Epithelial cell of esophagus (primary cell): ENCODE results near the gene RANBP17.

Experiments used
- DNase-seq: peaks from one replicate; pipeline ENCODE4 v3.0.0; 2010; ENCODE audit warnings: low read depth
- H3K4me3 ChIP-seq: 2 replicates; pipeline ENCODE4 v1.5.1; 2011; ENCODE audit warnings: mild to moderate bottlenecking, low read length, control low read depth
- CTCF ChIP-seq: IDR thresholded peaks from 2 replicates; pipeline ENCODE4 v1.5.1; 2011; ENCODE audit warnings: low read depth, mild to moderate bottlenecking, low read length, control low read depth, inconsistent platforms; ENCODE audit not compliant: insufficient read depth; ENCODE audit errors: missing control alignments

Gene RANBP17

GRCh38 chr5:171306781-171307591 is 445.2 kb downstream of the RANBP17 start:
- no peak overlapping the region for H3K4me3 ChIP-seq
- no peak for TF ChIP-seq CTCF
- DNase-seq: no peak

GRCh38 chr5:171307789-171308452 is 446.1 kb downstream of the RANBP17 start:
- no peak for DNase-seq
- TF ChIP-seq CTCF: no peak
- H3K4me3 ChIP-seq: no peak overlapping the region

GRCh38 chr5:171308453-171309275 is 446.8 kb downstream of the RANBP17 start, which contains the start of gene TLX3:
Gene TLX3, plus strand, starts transcription at chr5:171309248. Its CDS starts 118 bp downstream, at chr5:171309366.
- peak; percentile 76 for DNase-seq
- TF ChIP-seq CTCF: no peak
- H3K4me3 ChIP-seq: no peak within 1 kb of the TSS

GRCh38 chr5:171309276-171310211 is 447.7 kb downstream of the RANBP17 start:
- no peak overlapping the region for H3K4me3 ChIP-seq
- no peak for TF ChIP-seq CTCF

GRCh38 chr5:171310212-171310818 is 448.5 kb downstream of the RANBP17 start:
- no peak overlapping the region for H3K4me3 ChIP-seq
- peak; percentile 67 for TF ChIP-seq CTCF
- DNase-seq: peak; percentile 51

More at GRCh38 chr5:171309276-171310211, 447.7 kb downstream of the RANBP17 start:
- no peak for DNase-seq

- no peak for DNase-seq
- no peak for TF ChIP-seq CTCF
- no peak overlapping the region for H3K4me3 ChIP-seq
Measured at GRCh38 chr5:171310819-171311321, 449.1 kb downstream of the RANBP17 start.
